Spinal cord (tissue), 10 donors: ENCODE results near the gene GUCY1A2. TPM values are rescaled to one million over a fixed set of nuclear protein-coding genes. Genes with fewer than 3 reads are reported as not detected.

Experiments
- DNase-seq, 6 donors: peaks; one replicate each; pipeline versions ENCODE4 v3.0.0 to v3.0.0-alpha.2; 2013 to 2015; ENCODE audit warnings: low spot score in 6 of 6, low read depth in 4 of 6
- H3K27ac ChIP-seq: one replicate; pipeline ENCODE4 v1.5.1; 2013; ENCODE audit warnings: low read depth, low read length, control low read depth
- H3K27me3 ChIP-seq: one replicate; pipeline ENCODE4 v1.6.1; 2013; ENCODE audit warnings: low read length; ENCODE audit not compliant: control insufficient read depth, insufficient read depth
- H3K36me3 ChIP-seq: one replicate; pipeline ENCODE4 v1.6.1; 2013; ENCODE audit warnings: low read length; ENCODE audit not compliant: control insufficient read depth, insufficient read depth
- H3K4me1 ChIP-seq: one replicate; pipeline ENCODE4 v1.6.1; 2013; ENCODE audit warnings: low read length; ENCODE audit not compliant: control insufficient read depth, insufficient read depth
- H3K4me3 ChIP-seq: one replicate; pipeline ENCODE4 v1.5.1; 2013; ENCODE audit warnings: low read depth, low read length, control low read depth
- H3K9me3 ChIP-seq: one replicate; pipeline ENCODE4 v1.6.1; 2013; ENCODE audit warnings: low read length; ENCODE audit not compliant: control insufficient read depth, insufficient read depth
- WGBS: methylation state at CpG from one replicate; pipeline ENCODE4 v1.1.5; 2013; ENCODE audit warnings: missing lambda C conversion rate; ENCODE audit not compliant: insufficient coverage; 5-methylcytosine and 5-hydroxymethylcytosine counted together
- polyA plus RNA-seq, 2 donors: library from polyadenylated mRNA; unstranded; fragments of 120-200 nt; gene quantifications; one replicate each; pipeline ENCODE4 v1.2.1, GENCODE V29; 2013; ENCODE audit not compliant: insufficient read length in 2 of 2
- total RNA-seq, 2 donors: library from RNA; depleted of rRNA in 1 of 2; stranded (reverse); fragments of 120-200 nt in 1 of 2; fragments of >200 nt in 1 of 2; gene quantifications; one replicate each; pipeline versions ENCODE4 v1.2.3 to v1.2.4, GENCODE V29; 2013 to 2014
- donor health status: healthy.

Gene GUCY1A2
- total and polyA plus RNA-seq, 4 donors = 10.8 to 79.5 (median 25.7) TPM

- Histone ChIP-seq H3K27me3 (no peaks in the 10 kb centered on the region), H3K4me1 (no peaks in the 10 kb centered on the region), H3K4me3 (no peak overlapping the region), H3K36me3 (no peaks in the 10 kb centered on the region), H3K9me3 (no peaks in the 10 kb centered on the region), H3K27ac (no peak overlapping the region)
- DNase-seq = no peak
- 90% methylated on average over 1 of the region's 1 CpG for WGBS
These were observed 22.8 kb upstream of the GUCY1A2 start for GRCh38 chr11:107041088-107041444.

- Histone ChIP-seq H3K36me3 (no peaks in the 10 kb centered on the region), H3K9me3 (no peaks in the 10 kb centered on the region), H3K27me3 (no peaks in the 10 kb centered on the region), H3K4me3 (no peak overlapping the region), H3K4me1 (no peaks in the 10 kb centered on the region), H3K27ac (no peak overlapping the region)
- WGBS = 67% methylated on average over 1 of the region's 2 CpGs
- DNase-seq = no peak
These were observed 22.3 kb upstream of the GUCY1A2 start for GRCh38 chr11:107040433-107041087.

DNA sequence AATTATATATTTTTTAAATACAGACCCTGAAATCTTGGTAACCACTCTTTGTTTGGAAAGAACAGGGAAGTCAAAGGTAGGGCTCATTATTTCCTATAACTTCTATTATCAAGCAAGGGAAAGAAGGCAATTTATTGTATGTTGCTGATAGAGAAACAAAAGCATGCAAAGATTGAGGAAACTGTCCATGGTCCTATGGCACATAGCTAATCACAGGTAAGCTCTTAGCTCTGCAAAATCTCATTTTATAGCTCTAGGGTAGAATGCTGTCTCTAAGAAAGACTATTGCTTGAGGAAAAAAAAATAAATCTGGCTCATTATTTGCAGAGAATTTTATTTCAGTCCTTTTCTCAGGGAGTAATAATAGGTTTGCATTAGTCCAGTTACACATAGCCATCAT, 7.4 kb upstream of the GUCY1A2 start:
- Histone ChIP-seq H3K9me3 (no peaks in the 10 kb centered on the region), H3K36me3 (no peaks in the 10 kb centered on the region), H3K4me1 (no peaks in the 10 kb centered on the region), H3K4me3 (no peak overlapping the region), H3K27ac (no peak overlapping the region), H3K27me3 (no peaks in the 10 kb centered on the region)
- no peak for DNase-seq

DNA sequence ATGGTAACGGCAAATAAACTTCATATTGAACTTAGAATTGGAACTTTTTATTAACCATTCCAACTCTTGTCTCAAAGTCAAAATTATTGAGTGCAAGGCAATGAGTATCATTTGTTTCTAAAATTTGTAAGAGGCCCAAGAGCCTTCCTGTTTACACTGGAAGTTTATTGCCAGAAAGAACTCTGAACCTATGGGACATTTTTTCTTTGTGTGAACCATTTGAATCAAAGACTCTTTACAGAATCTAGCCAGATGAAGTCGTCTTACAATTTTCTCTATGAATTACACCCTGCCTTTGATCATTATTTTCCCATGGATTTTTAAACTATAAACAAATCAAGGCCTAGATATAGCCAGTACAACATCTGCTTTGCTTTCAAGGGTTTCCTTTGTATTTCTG, 2.3 kb upstream of the GUCY1A2 start:
- no peak for DNase-seq
- Histone ChIP-seq H3K27ac (no peak overlapping the region), H3K27me3 (no peaks in the 10 kb centered on the region), H3K9me3 (no peaks in the 10 kb centered on the region), H3K4me1 (peaks cover 12% of the 10 kb centered on the region), H3K36me3 (no peaks in the 10 kb centered on the region), H3K4me3 (no peak overlapping the region)
- no CpG with 5 or more reads among the region's 2 CpGs for WGBS

DNA sequence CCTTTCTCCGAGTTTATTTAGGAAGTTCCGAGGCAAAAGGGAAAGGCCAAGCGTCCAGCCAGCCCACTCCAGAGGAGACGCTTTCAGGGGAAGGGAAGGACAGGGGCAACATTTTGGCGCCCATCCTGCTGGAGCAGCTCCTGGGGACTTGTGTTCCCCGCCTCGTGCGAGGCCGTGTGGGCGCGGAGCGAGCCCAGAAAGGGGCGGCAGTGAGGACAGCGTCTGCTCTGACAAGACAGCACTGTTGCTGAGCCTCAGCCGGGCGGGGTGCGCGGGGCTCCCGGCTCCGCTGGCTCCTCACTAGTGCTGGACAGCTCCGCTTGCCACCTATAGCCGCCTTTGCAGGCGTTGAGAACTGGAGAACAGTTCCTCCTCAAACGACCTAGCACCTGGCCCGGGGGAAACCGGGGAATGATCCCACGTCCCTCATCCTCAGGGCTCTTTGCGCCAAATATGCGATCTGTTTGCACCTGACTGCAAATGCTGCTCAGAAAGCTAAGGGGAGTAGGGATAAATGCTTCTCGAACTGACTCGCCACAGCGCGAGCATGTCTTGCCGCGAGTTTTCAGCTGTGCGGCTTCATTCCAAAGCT, 722 bp upstream of the GUCY1A2 start:
- DNase-seq = peak in 5 of 6 donors; percentile 41 to 87 (median 68)
- Histone ChIP-seq H3K4me3 (peak overlapping the region; percentile 56), H3K27ac (peak overlapping the region; percentile 75), H3K4me1 (peaks cover 12% of the 10 kb centered on the region), H3K9me3 (no peaks in the 10 kb centered on the region), H3K36me3 (no peaks in the 10 kb centered on the region), H3K27me3 (no peaks in the 10 kb centered on the region)
- under 1% methylated on average over 35 of the region's 36 CpGs for WGBS

- Histone ChIP-seq H3K4me1 (peaks cover 12% of the 10 kb centered on the region), H3K4me3 (peak overlapping the region; percentile 55), H3K27me3 (no peaks in the 10 kb centered on the region), H3K9me3 (no peaks in the 10 kb centered on the region), H3K36me3 (no peaks in the 10 kb centered on the region), H3K27ac (peak overlapping the region; percentile 69)
- WGBS = under 1% methylated on average over 85 of the region's 85 CpGs
- DNase-seq = peak in 5 of 6 donors; percentile 57 to 90 (median 65)
These were observed 650 bp downstream of the GUCY1A2 start for GRCh38 chr11:107017433-107018218.

DNA sequence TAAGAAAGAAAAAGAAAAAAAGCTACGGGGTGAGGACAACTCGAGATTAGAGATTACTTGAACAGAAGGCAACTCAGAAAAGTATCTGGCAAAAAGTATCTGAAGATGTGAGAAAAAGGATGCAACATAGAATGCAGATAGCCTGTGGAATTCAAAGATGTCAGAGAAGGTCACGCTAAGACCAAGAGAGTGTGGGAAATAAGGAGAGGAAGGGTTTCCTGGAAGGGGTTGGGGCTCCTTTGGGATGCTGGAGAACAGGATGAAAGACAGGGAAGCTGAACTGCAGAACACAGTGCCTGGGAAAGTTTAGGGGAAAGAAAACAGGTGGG, 1.2 kb downstream of the GUCY1A2 start:
- DNase-seq = peak in 2 of 6 donors; percentile 11 to 33
- Histone ChIP-seq H3K9me3 (no peaks in the 10 kb centered on the region), H3K27me3 (no peaks in the 10 kb centered on the region), H3K36me3 (no peaks in the 10 kb centered on the region), H3K4me1 (peaks cover 12% of the 10 kb centered on the region), H3K4me3 (peak overlapping the region; percentile 55), H3K27ac (peak overlapping the region; percentile 69)
- WGBS = 45% methylated on average over 3 of the region's 3 CpGs

DNA sequence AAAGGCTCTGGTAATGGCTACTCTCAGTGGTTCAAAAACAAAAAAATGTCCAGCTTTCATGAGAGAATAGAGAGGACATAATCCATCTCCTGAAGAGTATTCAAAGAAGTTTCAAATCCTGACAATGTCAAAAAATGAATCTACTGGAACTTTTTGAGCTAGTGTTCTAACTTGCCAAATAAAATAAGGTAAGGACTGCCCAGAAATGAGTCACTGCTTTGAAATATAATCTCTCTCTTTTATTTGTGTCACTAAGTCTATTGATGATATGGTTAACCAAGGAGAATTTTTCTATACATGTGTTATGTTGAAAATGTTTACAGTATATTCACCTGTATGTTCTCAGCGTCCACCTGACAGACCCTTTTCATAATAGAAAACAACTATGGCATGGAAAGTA, 3.4 kb downstream of the GUCY1A2 start:
- no peak overlapping the region for H3K4me3 ChIP-seq
- no peaks in the 10 kb centered on the region for H3K27me3 ChIP-seq
- DNase-seq = no peak
- no CpG with 5 or more reads among the region's 1 CpG for WGBS
- peaks cover 12% of the 10 kb centered on the region for H3K4me1 ChIP-seq
- no peak overlapping the region for H3K27ac ChIP-seq
- no peaks in the 10 kb centered on the region for H3K36me3 ChIP-seq
- peaks cover 2% of the 10 kb centered on the region for H3K9me3 ChIP-seq

DNA sequence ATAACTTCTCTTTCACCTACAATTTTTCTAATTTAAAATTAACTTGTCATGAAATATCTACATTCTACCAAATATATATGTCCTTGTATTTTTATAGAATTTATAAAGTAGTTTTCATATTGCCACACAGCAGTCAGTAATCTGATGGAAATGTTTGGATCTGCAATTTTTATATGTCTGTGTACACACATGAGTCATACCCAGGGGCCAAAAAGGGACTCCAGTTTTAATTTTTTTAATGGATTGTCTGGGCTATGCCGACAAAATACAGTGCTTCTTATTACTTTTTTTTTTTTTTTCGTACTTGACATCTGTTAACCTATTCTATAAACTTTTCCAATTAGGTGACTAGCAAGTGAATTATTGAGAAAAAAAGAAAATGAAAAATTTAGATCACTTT, 6.3 kb downstream of the GUCY1A2 start:
- H3K36me3 ChIP-seq = peaks cover 2% of the 10 kb centered on the region
- H3K9me3 ChIP-seq = peaks cover 2% of the 10 kb centered on the region
- no peak for DNase-seq
- H3K4me1 ChIP-seq = no peaks in the 10 kb centered on the region
- no peak overlapping the region for H3K4me3 ChIP-seq
- H3K27me3 ChIP-seq = no peaks in the 10 kb centered on the region
- no peak overlapping the region for H3K27ac ChIP-seq
- WGBS = no CpG with 5 or more reads among the region's 2 CpGs

- WGBS = no CpG with 5 or more reads among the region's 1 CpG
- Histone ChIP-seq H3K9me3 (peaks cover 2% of the 10 kb centered on the region), H3K27me3 (no peaks in the 10 kb centered on the region)
These were observed 9.1 kb downstream of the GUCY1A2 start for GRCh38 chr11:107009190-107009589.

More at GRCh38 chr11:107009190-107009589, 9.1 kb downstream of the GUCY1A2 start:
- Histone ChIP-seq H3K4me3 (no peak overlapping the region), H3K27ac (no peak overlapping the region), H3K4me1 (no peaks in the 10 kb centered on the region), H3K36me3 (peaks cover 2% of the 10 kb centered on the region)
- DNase-seq = no peak
